ENCODE results near the gene GPM6B. TPM values are rescaled to one million over a fixed set of nuclear protein-coding genes. Genes with fewer than 3 reads are reported as not detected.

Gene GPM6B
- total and polyA plus RNA-seq, 4 experiments from 2014 or later: 0.39 to 1.4 TPM; not detected in 2

DNA sequence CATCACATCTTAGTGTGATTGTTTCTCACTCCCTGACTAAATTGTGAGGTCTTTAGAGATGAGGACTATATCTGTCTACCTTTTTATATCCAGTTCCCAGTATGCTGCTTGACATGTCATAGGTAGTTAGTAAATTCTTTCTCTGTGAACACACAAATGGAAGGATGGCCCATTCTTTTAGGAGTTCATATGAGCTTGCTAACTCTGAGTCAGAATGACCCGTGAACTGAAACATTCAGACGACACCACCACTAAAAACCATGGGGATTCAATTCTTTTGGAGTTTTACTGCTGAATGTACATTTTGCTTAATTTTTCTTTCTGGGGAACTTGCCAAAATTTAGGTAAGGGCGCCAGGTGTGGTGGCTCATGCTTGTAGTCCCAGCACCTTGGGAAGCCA lies 68.4 kb downstream of the GPM6B start:
- peaks cover 12 to 28% (median 18%) of the 10 kb centered on the region in 4 donors for H3K4me1 Mint-ChIP-seq
- H3K4me3 ChIP-seq (ENCODE audit: low read length in 2 of 2): no peak overlapping the region
- CTCF ChIA-PET (ENCODE audit: partially characterized antibody): interaction anchor here (1.0 to 3.8 kb wide), 6 partner anchors 9 to 283 kb away, joined by 3 to 18 read pairs (median 6); partner anchors contain the start of genes OFD1 and TRAPPC2
- H3K9me3 Mint-ChIP-seq: no peaks in the 10 kb centered on the region
- H3K27ac ChIP-seq (ENCODE audit: low read depth, low read length): no peak overlapping the region
- peaks cover 14% of the 10 kb centered on the region for H3K4me1 ChIP-seq (ENCODE audit: insufficient read depth, low read length)
- H3K9me3 ChIP-seq (ENCODE audit: control insufficient read depth in 1 of 2, low read length in 2 of 2): no peaks in the 10 kb centered on the region
- H3K27me3 ChIP-seq (ENCODE audit: insufficient read depth, low read length): no peaks in the 10 kb centered on the region
- H3K36me3 ChIP-seq (ENCODE audit: insufficient read depth, low read length): peaks cover 41% of the 10 kb centered on the region
- intact Hi-C loops (cut with micrococcal nuclease): loop anchor here (1.0 to 2.0 kb wide), 2 partner anchors 14 to 90 kb away; partner anchors contain the start of genes OFD1 and TRAPPC2
- H3K4me3 Mint-ChIP-seq: no peak overlapping the region
- DNase-seq: no peak
- no peaks in the 10 kb centered on the region for H3K27me3 Mint-ChIP-seq
- peaks cover 49 to 64% of the 10 kb centered on the region in 2 donors for H3K36me3 Mint-ChIP-seq
- POLR2A ChIA-PET (ENCODE audit: partially characterized antibody): interaction anchor here (0.7 to 1.5 kb wide), 2 partner anchors 60 to 797 kb away, joined by 3 to 6 read pairs; partner anchors contain the start of gene RAB9A
- H3K27ac Mint-ChIP-seq: peak overlapping the region in 4 of 7 donors; percentile 9 to 78 (median 44)

DNA sequence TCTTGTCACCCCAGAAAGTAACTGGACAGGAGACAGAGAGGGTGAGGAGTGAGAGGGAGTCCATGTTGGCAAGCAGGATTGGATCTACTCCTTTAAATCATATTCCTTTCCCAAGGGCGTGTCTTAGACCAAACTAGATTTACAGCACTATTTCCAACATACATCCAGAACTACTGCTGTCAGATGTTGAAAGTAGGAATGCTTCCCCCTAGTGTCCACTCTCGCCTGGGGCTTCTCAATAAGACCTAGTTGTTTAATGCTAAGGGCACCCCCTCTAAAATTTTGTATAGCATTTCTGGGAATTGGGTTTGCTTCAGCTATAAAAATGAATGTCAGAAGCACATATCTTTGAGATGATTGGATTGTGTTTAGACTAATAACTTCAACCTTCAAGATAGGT lies 69.1 kb downstream of the GPM6B start:
- H3K4me1 ChIP-seq (ENCODE audit: insufficient read depth, low read length): peaks cover 20% of the 10 kb centered on the region
- peak overlapping the region in 4 of 7 donors; percentile 33 to 78 (median 64) for H3K27ac Mint-ChIP-seq
- no peak overlapping the region for H3K4me3 ChIP-seq (ENCODE audit: low read length in 2 of 2)
- H3K4me3 Mint-ChIP-seq: no peak overlapping the region
- H3K9me3 Mint-ChIP-seq: no peaks in the 10 kb centered on the region
- H3K4me1 Mint-ChIP-seq: peaks cover 10 to 27% (median 16%) of the 10 kb centered on the region in 4 donors
- ChIA-PET CTCF (ENCODE audit: partially characterized antibody) (interaction anchor here (1.0 to 3.8 kb wide), 7 partner anchors 8 to 284 kb away, joined by 3 to 18 read pairs (median 5); partner anchors contain the start of genes OFD1 and TRAPPC2), POLR2A (ENCODE audit: partially characterized antibody) (interaction anchor here (1.5 kb wide), 1 partner anchor 59 kb away, joined by 6 read pairs; the partner anchor contains the start of gene RAB9A)
- H3K9me3 ChIP-seq (ENCODE audit: control insufficient read depth in 1 of 2, low read length in 2 of 2): no peaks in the 10 kb centered on the region
- H3K36me3 ChIP-seq (ENCODE audit: insufficient read depth, low read length): peaks cover 38% of the 10 kb centered on the region
- H3K27me3 ChIP-seq (ENCODE audit: insufficient read depth, low read length): no peaks in the 10 kb centered on the region
- DNase-seq: peak; percentile 22 to 46 (median 28)
- intact Hi-C loops (cut with micrococcal nuclease): loop anchor here (1.0 to 2.0 kb wide), 2 partner anchors 13 to 90 kb away; partner anchors contain the start of genes OFD1 and TRAPPC2
- H3K36me3 Mint-ChIP-seq: peaks cover 44 to 59% of the 10 kb centered on the region in 2 donors
- H3K27ac ChIP-seq (ENCODE audit: low read depth, low read length): no peak overlapping the region
- no peaks in the 10 kb centered on the region for H3K27me3 Mint-ChIP-seq

DNA sequence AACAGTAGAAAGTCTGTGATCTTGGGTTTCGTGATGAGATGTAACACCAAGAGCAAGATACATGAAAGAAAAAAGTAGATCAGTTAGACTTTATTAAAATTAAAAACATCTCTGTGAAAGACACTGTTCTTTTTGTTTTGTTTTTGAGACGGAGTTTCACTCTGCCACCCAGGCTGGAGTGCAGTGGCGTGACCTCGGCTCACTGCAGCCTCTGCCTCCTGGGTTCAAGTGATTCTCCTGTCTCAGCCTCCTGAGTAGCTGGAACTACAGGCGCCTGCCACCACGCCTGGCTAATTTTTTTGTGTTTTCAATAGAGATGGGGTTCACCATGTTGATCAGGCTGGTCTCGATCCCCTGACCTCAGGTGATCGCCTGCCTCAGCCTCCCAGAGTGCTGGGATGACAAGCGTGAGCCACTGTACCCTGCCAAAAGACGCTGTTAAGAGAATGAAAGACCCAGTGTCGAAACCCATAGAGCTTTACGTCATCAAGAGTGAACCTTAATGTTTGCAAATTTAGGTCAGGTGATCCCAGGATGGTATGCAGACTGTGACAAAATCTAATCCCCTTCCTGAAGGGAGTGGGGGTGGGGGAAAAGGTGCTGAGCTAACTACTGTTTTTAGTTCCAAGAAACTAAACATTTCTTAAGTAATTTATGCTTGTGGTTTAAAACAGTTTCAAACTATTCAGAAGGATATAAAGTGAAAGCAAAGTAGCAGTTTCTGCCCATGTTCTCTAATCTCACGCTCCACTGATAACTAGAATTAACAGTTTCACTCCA lies 74.3 kb downstream of the GPM6B start:
- Histone ChIP-seq H3K4me3 (ENCODE audit: low read length in 2 of 2) (no peak overlapping the region), H3K4me1 (ENCODE audit: insufficient read depth, low read length) (peaks cover 36% of the 10 kb centered on the region), H3K27me3 (ENCODE audit: insufficient read depth, low read length) (no peaks in the 10 kb centered on the region), H3K36me3 (ENCODE audit: insufficient read depth, low read length) (peaks cover 14% of the 10 kb centered on the region), H3K9me3 (ENCODE audit: control insufficient read depth in 1 of 2, low read length in 2 of 2) (no peaks in the 10 kb centered on the region), H3K27ac (ENCODE audit: low read depth, low read length) (peak overlapping the region; percentile 69)
- H3K4me3 Mint-ChIP-seq: peak overlapping the region; percentile 74 to 91 (median 82)
- no peaks in the 10 kb centered on the region for H3K27me3 Mint-ChIP-seq
- ChIA-PET POLR2A (ENCODE audit: partially characterized antibody) (interaction anchor here (1.1 to 2.1 kb wide), 4 partner anchors 8 to 89 kb away, joined by 3 to 10 read pairs (median 6); partner anchors contain the start of genes OFD1, RAB9A, TCEANC and TRAPPC2), CTCF (ENCODE audit: partially characterized antibody) (interaction anchor here (1.1 kb wide), 1 partner anchor 42 kb away, joined by 3 read pairs; no protein-coding TSS in a partner anchor)
- peak overlapping the region; percentile 94 to 97 (median 96) for H3K27ac Mint-ChIP-seq
- H3K4me1 Mint-ChIP-seq: peaks cover 15 to 28% (median 23%) of the 10 kb centered on the region in 4 donors
- peaks cover 33 to 39% of the 10 kb centered on the region in 2 donors for H3K36me3 Mint-ChIP-seq
- DNase-seq: peak; percentile 48 to 74 (median 61)
- no peaks in the 10 kb centered on the region for H3K9me3 Mint-ChIP-seq
- intact Hi-C loops (cut with micrococcal nuclease): no loop called here

DNA sequence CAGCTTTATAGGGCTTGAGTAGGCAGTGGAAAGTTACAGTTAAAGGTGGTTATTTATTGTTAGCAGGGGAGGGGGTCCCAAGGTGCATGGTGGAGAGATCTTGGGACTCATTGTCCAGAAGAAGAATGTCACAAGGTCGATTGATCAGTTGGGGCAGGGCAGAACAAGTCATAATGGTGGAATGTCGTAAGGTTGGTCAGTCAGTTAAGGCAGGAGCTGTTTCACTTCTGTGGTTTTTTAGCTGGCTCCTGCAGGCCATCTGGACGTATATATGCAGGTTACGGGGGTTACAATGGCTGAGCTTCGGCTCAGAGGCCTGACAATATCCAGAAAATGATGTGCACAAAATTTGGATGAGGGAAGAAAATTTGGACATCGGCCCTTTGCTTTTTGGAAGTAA lies 75.2 kb downstream of the GPM6B start:
- intact Hi-C loops (cut with micrococcal nuclease): no loop called here
- peak overlapping the region; percentile 94 to 97 (median 96) for H3K27ac Mint-ChIP-seq
- ChIA-PET POLR2A (ENCODE audit: partially characterized antibody) (interaction anchor here (1.2 to 1.7 kb wide), 2 partner anchors 10 to 53 kb away, joined by 3 to 8 read pairs; partner anchors contain the start of gene RAB9A), CTCF (ENCODE audit: partially characterized antibody) (interaction anchor here (0.7 to 1.0 kb wide), 2 partner anchors 8 to 294 kb away, joined by 3 to 6 read pairs; no protein-coding TSS in a partner anchor)
- peak overlapping the region in 6 of 8 donors; percentile 6 to 82 (median 48) for H3K4me3 Mint-ChIP-seq
- Histone ChIP-seq H3K36me3 (ENCODE audit: insufficient read depth, low read length) (peaks cover 10% of the 10 kb centered on the region), H3K4me1 (ENCODE audit: insufficient read depth, low read length) (peaks cover 43% of the 10 kb centered on the region), H3K27me3 (ENCODE audit: insufficient read depth, low read length) (no peaks in the 10 kb centered on the region), H3K27ac (ENCODE audit: low read depth, low read length) (peak overlapping the region; percentile 69), H3K4me3 (ENCODE audit: low read length in 2 of 2) (no peak overlapping the region), H3K9me3 (ENCODE audit: control insufficient read depth in 1 of 2, low read length in 2 of 2) (no peaks in the 10 kb centered on the region)
- peaks cover 13 to 33% (median 26%) of the 10 kb centered on the region in 4 donors for H3K4me1 Mint-ChIP-seq
- no peaks in the 10 kb centered on the region for H3K27me3 Mint-ChIP-seq
- no peaks in the 10 kb centered on the region for H3K9me3 Mint-ChIP-seq
- no peak for DNase-seq
- H3K36me3 Mint-ChIP-seq: peaks cover 26 to 33% of the 10 kb centered on the region in 2 donors

DNA sequence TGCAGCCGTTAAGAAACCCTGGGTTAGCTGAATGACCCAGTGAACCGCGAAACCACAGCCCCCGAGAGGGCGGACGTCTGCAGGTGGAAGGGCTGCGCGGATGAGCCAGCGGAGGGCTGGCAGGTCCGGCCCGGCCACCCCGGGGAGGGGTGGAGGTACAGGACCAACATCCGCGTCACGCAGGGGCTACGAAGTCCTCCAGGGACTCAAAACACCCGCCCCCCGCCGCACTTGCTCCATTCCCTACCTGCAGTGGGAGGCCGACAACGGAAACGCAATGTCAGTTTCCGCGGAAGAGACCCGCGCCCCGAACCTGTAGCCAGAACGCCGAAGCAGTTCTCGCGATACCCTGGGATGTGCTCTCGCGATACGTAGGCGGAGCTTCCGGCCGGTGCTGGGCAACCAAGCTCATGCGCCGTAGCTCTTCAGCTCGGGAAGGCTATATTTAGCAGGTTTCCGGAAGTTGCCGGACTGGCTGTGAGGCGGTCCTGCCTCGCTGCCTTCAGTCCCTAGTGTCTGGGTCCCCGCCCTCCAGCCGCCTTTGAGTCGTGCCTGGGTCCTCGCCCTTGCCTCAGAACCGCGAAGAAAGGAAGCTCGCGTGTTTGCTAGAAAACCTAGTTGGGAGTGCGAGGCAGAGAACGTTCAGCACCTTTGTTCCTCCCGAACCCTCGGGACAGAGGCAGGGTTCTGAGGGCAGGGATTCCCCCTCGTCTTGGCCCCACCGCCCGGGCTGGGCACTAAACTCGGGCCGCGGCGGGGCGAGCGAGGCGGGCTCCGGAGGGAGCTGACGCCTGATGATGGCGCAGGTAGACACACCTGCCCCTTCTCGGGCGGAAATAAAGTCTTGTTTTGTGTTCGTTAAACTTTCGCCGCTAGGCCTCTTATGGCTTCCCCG lies 82.4 kb downstream of the GPM6B start, which contains the start of the genes OFD1 and TRAPPC2:
OFD1 (plus strand) TSS at position 471 of the 895 bp plus-strand sequence; CDS start at position 795, 324 bp downstream.
TRAPPC2 (minus strand) TSS at position 343 of the 895 bp plus-strand sequence. CDS start 14,657 bp downstream, outside the sequence.
- intact Hi-C loops (cut with micrococcal nuclease): loop anchor here (1.0 to 5.0 kb wide), 5 partner anchors 9 to 782 kb away; partner anchors contain the start of genes RAB9A and TCEANC
- H3K4me1 ChIP-seq (ENCODE audit: insufficient read depth, low read length): peaks cover 59% of the 10 kb centered on the region
- peaks cover 35 to 67% (median 51%) of the 10 kb centered on the region in 4 donors for H3K4me1 Mint-ChIP-seq
- peak within 1 kb of the TSS; percentile 93 for H3K27ac ChIP-seq (ENCODE audit: low read depth, low read length)
- CTCF ChIA-PET (ENCODE audit: partially characterized antibody): interaction anchor here (1.0 to 4.1 kb wide), 10 partner anchors 9 to 788 kb away, joined by 3 to 20 read pairs (median 6); partner anchors contain the start of gene RAB9A
- peak; percentile 91 to 93 (median 93) for DNase-seq
- no peaks in the 10 kb centered on the region for H3K9me3 ChIP-seq (ENCODE audit: control insufficient read depth in 1 of 2, low read length in 2 of 2)
- POLR2A ChIA-PET (ENCODE audit: partially characterized antibody): interaction anchor here (0.7 to 6.5 kb wide), 33 partner anchors 9 to 779 kb away, joined by 3 to 196 read pairs (median 4); partner anchors contain the start of genes GEMIN8, RAB9A, TCEANC and TMSB4X
- peaks cover 23 to 40% of the 10 kb centered on the region in 2 donors for H3K36me3 Mint-ChIP-seq
- peak within 1 kb of the TSS; percentile 49 to 84 for H3K4me3 ChIP-seq (ENCODE audit: low read length in 2 of 2)
- peak within 1 kb of the TSS; percentile 96 to 100 (median 99) for H3K27ac Mint-ChIP-seq
- no peaks in the 10 kb centered on the region for H3K36me3 ChIP-seq (ENCODE audit: insufficient read depth, low read length)
- H3K27me3 ChIP-seq (ENCODE audit: insufficient read depth, low read length): no peaks in the 10 kb centered on the region
- no peaks in the 10 kb centered on the region for H3K27me3 Mint-ChIP-seq
- H3K9me3 Mint-ChIP-seq: peaks cover 0 to 4% (median 2%) of the 10 kb centered on the region in 8 donors
- H3K4me3 Mint-ChIP-seq: peak within 1 kb of the TSS; percentile 91 to 99 (median 98)

DNA sequence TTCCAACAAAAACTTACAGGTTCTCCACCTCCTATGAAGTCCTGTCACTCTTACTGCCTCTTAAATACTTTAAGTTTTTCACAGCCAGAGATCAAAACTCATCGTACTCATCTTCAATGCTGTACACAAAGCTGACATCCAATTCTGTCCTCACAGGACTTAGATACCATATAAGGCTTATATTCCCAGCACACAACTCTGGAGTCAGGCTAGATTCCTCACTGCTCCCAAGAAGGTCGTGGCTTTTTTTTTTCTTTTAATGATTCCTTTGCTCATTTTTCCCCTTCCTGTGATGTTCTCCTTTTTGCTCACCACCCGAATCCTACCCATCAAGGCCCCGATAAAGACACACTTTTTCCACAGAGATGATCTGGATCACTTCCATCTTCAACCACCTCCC lies 83.4 kb downstream of the GPM6B start:
- Histone ChIP-seq H3K36me3 (ENCODE audit: insufficient read depth, low read length) (no peaks in the 10 kb centered on the region), H3K27me3 (ENCODE audit: insufficient read depth, low read length) (no peaks in the 10 kb centered on the region), H3K4me3 (ENCODE audit: low read length in 2 of 2) (peak overlapping the region; percentile 49 to 84), H3K4me1 (ENCODE audit: insufficient read depth, low read length) (peaks cover 58% of the 10 kb centered on the region), H3K27ac (ENCODE audit: low read depth, low read length) (peak overlapping the region; percentile 93), H3K9me3 (ENCODE audit: control insufficient read depth in 1 of 2, low read length in 2 of 2) (no peaks in the 10 kb centered on the region)
- no peak for DNase-seq
- Mint-ChIP-seq H3K9me3 (peaks cover 0 to 7% (median 2%) of the 10 kb centered on the region in 8 donors), H3K36me3 (peaks cover 30 to 43% of the 10 kb centered on the region in 2 donors), H3K27ac (peak overlapping the region; percentile 96 to 100 (median 99)), H3K4me1 (peaks cover 37 to 73% (median 55%) of the 10 kb centered on the region in 4 donors), H3K4me3 (peak overlapping the region; percentile 91 to 99 (median 97)), H3K27me3 (no peaks in the 10 kb centered on the region)
- intact Hi-C loops (cut with micrococcal nuclease): no loop called here
- ChIA-PET CTCF (ENCODE audit: partially characterized antibody) (interaction anchor here (1.0 to 4.1 kb wide), 5 partner anchors 8 to 87 kb away, joined by 3 to 20 read pairs (median 5); no protein-coding TSS in a partner anchor), POLR2A (ENCODE audit: partially characterized antibody) (interaction anchor here (0.6 to 6.5 kb wide), 9 partner anchors 10 to 756 kb away, joined by 3 to 196 read pairs (median 8); partner anchors contain the start of genes GEMIN8 and RAB9A)

Measured in CD4-positive, alpha-beta memory T cell (primary cell).